ENCODE results near the gene LHX3.
"Not testable (repeated sequence)": the region's sequence is repeated elsewhere in the genome, so short reads cannot be mapped to it uniquely, and the experiment has no call there.

Gene LHX3

DNA sequence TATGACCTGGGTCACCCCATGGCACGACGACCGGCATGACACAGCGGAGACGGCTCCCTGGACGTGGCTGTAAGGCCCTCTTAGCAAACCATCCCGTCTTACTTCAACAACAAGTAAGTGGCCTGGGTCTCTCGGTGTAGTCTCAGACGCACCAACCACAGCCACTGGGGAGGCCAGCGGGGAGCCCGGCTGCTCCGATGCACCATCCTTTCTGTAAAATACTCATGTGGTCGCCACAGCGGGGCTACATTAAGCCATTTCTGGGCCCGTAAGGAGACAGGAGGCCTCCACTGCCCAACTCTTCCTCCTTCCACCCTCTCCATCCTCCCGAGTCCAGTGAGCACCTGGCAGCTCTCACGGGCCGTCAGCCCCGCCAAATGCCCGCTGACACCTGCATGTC lies 36.0 kb upstream of the LHX3 start:
- DNase-seq = no peak

DNA sequence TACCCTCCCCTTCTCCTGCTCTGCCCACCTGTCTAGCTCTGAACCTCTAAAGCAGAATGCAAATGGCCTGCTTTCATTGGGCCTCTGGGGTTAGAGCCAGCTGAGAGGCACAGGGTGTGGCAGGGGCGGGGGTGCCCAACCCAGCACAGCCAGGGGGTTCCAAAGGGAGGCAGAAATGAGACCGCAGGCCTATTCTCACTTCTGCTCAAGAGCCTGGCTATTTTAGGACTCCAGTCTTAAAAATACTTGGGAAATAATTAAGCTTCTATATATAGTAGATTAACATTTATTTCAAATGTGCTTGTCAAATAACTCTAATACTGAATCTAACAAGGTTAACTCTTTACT lies 35.0 kb upstream of the LHX3 start:
- DNase-seq = no peak

DNA sequence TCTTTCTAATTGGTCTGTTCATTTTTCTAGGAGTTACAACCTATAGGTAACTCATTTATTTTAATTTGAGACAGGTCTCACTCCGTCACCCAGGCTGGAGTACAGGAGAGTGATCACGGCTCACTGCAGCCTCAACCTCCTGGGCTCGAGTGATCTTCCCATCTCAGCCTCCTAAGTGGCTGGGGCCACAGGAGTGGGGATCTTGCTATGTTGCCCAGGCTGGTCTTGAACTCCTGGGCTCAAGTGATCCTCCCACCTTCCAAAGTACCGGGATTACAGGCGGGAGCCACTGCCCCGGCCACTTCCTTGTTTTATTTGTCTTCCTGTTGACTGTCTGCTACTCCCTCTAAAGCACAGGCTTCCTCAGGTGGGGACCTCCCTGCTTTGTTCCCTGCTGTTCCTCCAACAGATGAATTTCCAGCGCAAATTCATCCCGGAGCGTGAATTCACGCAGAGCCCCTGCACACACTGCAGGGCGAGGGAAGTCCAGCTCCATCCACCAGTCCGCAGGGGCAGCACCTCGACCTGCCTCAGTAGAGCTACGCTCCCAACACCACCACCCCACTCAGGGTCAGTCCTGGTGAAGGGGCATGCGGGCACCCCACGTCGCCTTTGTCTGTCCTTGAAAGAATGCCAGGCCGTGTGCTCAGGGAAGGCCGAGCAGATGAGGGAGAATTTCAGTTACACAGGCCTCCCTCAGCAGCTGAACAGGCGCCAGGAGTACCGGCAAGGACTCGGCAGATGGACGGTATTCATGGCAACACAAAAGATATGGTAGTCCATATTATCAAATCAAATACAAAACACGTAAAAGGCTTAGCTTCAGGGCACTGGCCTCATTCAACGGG lies 34.4 kb upstream of the LHX3 start:
- DNase-seq = peak; percentile 70

DNA sequence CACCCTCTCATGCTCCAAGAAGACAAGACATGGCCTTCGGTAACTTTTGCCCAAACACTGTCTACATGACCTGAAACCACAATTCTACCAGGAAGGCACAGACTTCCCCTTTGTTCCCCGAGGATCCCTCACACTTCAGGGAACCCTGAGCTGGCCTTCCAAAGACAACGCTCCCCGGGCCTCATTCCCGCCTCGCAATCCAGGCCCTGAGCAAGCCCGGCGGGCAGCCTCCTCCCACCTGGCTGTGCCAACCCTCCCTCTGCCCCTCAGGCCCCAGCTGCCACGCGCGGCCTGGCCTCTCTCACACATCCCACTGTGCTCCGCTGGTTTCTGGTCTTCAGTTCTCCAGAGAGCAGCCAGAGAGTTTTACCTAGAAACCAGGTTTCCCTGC lies 33.4 kb upstream of the LHX3 start:
- no peak for DNase-seq

DNA sequence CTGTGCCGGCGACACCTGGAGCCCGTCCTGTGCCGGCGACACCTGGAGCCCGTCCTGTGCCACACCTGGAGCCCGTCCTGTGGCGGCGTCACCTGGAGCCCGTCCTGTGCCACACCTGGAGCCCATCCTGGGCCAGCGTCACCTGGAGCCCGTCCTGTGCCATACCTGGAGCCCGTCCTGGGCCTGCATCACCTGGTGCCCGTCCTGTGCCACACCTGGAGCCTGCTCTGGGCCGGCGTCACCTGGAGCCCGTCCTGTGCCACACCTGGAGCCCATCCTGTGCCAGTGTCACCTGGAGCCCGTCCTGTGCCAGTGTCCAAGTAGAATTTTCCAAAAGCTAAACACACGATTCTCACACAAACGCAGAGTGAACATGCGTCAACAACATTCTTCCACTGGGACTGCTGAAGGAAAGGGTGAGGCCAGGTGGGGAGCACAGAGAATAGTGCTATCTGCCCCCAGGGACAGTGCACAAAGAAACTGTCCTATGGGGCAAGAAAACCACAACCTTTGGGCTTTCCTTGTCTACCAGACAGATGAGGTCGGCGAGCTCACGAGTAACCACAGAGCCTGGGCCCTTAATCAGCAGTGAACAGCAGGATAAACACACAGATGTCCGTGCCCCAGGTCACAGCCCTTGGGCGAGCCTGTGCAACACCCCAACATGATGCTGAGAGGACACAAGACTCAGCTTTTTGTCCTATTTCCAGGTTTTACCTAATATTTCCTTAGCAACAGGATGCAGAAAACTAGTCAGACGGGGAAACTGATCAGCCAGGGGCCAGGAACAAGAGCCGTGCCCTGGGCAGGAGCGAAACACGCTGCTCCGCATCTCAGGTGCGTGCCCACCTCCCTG lies 32.8 kb upstream of the LHX3 start:
- DNase-seq = no peak

DNA sequence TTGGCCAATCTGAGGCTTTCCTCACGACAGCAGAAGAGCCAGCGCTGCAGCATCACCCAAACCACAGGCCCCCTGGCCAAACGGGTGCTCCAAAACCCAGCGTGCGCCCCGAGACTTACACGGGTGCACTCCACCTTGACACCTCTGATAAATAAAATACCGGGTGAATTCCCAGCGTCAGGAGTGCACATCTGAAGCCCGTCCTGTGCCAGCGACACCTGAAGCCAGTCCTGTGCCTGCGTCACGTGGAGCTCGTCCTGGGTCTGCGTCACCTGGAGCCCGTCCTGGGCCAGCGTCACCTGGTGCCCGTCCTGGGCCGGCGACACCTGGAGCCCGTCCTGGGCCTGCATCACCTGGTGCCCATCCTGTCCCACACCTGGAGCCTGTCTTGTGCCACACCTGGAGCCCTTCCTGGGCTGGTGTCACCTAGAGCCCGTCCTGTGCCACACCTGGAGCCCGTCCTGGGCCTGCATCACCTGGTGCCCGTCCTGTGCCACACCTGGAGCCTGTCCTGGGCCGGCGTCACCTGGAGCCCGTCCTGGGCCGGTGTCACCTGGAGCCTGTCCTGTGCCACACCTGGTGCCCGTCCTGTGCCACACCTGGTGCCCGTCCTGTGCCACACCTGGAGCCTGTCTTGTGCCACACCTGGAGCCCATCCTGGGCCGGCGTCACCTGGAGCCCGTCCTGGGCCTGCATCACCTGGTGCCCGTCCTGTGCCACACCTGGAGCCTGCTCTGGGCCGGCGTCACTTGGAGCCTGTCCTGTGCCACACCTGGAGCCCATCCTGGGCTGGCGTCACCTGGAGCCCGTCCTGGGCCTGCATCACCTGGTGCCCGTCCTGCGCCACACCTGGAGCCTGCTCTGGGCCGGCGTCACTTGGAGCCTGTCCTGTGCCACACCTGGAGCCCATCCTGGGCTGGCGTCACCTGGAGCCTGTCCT lies 31.8 kb upstream of the LHX3 start:
- not testable (repeated sequence) for DNase-seq

DNA sequence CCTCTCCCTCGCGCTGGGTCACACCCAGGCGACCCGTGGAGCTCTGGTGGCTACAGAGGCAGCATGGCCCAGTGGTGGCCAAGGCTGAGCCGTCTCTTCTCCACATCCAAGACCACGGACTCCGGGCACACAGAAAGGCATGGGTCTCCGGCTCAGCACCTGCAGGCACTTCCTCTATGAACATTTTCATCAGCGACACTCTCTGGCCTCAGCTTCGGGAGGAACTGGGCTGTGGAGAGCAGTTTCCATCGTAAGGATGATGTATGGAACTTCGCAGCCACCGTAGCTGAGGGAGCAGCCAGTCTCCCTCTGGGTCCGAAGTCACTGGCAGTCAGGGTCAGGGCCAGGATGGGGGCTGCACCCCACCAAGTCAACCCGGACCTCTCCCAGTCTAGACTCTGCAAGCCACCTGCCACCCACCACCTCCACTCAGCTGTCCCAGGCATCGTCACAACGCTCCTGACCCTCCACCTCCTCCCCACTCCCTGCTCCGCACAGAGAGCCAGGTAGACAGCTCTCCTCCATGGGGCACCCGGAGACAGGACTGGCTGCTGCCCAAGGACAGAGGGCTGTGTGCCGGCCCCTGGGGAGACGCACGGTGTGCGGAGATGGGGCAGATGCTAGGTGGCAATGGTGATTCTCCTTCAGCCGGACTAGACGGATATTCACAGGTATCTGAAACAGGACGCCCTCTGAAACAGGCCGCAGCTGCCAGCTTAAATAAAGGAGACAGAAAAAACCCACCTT lies 31.0 kb upstream of the LHX3 start:
- no peak for DNase-seq

DNA sequence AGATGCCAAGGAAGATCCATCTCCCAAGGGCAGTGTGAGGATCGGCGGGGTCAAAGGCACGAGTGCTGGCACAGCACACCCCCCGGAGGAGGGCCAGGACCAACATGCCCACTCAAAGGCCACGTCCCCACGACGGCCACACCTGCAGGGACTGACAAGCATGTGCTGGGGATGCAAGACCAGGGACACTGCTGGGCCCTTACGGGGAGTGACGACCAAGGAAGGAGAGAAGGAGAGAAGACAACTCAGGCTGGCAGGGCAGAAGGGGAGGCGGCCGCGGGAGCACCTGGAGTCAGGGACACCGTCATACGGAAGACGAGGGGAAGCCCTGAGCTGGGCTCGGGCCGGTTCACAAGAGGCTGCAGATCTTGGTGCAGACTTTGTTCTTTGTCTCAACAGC lies 30.2 kb upstream of the LHX3 start:
- no peak for DNase-seq

DNA sequence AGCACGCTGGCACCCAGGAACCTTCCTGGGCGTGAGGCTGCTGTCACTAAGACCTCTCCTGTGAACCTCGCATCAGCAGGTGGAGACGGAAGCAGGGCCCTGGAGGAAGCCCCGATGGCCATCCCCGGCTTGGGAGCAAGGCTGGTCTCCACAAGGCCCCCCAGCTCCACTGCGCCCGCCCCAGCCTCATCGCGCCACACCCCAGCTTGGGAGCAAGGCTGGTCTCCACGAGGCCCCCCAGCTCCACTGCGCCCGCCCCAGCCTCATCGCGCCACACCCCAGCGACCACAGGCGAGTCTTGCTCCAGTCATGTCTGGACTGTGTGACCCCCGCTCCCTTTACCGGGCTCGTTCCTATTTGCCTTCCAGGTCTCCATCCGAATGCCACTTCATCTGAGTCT lies 29.7 kb upstream of the LHX3 start:
- DNase-seq = no peak

DNA sequence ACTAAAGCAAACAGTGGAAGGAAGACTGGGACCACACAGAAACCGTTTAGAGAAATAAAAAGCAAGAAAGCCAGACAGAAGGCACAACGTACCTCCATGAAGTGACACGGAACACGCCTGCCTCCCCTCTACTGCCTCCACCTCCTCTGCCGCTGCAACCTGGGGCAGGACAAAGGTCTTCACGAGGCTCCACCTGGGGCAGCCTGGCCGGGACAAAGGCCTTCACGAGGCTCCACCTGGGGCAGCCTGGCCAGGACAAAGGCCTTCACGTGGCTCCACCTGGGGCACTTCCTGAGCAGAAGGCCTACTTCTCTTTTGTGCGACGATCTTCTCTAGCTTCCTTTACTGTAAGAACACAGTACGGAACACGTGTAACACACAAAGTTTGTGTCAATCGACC lies 28.9 kb upstream of the LHX3 start:
- no peak for DNase-seq

DNA sequence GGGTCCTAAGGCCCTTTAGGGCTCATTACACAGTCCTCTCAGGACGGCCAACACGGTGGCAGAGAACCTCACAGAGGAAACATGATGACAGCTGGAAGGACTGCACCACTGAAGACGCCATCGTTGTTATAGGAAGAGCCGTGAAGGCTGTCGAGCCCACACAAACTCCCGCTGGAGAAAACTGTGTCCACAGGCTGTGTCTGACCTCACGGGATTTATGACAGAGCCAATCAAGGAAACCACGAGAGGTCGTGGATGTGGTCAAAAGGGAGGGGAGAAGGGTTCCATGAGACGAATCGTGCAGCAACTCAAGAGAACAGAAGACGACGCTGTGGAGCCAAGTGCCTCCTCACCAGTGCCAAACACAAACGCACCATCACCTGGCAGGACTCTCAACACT lies 28.5 kb upstream of the LHX3 start:
- DNase-seq = no peak

DNA sequence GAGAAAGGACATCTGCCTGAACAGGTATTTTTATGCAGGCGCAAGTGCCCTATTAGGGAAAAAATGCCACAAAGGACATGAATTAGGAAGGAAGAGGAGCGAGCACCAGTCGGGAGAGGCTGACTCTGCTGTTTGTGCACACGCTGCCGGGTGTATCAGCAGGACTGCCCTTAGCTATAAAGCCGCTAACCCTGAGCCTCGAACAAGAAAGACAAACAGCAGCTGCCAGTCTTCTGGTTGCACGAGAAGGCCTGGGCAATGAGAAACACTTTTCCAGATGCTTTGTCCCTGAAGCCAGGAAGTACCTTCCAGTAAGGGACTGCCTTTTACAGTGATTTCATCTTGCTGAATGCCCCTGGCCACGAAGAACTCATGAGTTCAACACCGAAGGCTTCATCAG lies 28.0 kb upstream of the LHX3 start:
- DNase-seq = no peak

DNA sequence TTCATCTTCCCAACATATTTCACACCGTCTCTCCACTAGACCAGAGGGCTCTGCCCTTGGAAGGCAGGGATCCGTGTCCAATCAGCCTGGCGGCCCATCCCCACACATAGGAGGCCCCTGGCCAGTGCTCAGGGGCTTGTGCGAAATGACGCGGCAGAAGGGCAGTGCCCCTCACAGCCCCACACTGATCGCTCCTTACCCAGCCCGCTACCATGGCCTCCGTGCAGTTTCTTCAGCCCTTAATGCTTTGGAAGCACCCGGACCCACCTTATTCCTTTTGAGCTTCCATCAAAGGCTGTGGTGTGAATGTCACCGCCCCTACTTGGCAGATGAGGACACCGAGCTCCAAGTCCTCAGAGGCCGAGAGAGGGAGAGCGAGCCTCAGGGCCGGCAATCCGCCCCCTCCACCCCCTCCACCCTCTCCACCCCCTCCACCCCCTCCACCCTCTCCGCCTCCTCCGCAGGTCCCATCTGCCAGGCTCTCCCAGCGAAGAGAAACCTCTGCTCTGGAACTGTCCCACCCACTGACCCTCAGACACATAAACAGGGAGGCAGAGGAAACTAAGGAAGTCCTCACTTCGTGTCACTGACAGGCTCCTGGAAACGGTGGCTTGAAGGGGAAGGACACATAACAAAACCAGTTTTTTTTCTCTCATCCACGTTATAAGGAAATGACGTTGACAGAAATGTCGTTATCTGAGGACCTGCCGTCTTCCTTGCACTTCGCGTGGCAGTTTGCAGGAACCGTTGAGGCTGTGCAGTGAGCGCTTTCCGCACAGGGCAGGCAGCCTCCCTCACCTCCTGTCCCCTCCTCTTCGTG lies 26.8 kb upstream of the LHX3 start:
- DNase-seq = no peak

DNA sequence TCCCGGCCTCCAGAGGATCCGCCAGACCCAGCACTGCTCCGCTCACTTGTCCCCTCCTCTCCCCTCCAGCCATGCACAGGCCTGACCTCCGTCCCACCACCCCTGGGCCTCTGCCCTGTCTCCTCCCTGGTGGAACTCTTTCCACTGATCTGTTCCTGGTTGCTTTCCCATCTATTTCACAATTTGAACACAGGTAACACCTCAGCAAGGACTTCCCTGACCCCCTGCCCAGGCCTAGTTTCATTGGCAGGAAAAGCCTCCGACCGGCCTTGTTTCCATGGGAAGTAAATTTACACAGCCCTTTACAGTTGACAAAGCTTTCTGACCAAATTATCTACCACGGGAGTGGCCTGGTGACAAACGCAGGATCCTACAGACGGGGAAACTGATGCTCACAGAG lies 25.8 kb upstream of the LHX3 start:
- DNase-seq = no peak

DNA sequence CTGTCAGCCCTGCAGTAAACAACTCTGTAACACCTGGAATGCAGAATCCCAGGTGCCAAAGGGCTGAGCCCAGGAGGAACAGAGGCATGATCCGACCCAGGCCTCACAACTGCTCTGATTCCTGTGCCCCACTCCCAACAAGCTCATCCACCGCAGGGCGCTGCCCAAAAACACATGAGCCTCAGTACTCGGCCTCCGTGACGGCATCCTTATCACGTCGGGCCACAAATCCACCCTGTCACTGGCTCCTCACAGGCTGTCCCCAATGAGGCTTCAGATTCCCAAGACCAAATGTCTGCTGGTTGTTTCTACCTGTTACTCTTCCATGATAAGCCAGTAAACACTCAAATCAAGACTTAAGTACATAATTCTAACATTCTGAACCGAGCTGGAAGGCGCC lies 25.4 kb upstream of the LHX3 start:
- DNase-seq = no peak

DNA sequence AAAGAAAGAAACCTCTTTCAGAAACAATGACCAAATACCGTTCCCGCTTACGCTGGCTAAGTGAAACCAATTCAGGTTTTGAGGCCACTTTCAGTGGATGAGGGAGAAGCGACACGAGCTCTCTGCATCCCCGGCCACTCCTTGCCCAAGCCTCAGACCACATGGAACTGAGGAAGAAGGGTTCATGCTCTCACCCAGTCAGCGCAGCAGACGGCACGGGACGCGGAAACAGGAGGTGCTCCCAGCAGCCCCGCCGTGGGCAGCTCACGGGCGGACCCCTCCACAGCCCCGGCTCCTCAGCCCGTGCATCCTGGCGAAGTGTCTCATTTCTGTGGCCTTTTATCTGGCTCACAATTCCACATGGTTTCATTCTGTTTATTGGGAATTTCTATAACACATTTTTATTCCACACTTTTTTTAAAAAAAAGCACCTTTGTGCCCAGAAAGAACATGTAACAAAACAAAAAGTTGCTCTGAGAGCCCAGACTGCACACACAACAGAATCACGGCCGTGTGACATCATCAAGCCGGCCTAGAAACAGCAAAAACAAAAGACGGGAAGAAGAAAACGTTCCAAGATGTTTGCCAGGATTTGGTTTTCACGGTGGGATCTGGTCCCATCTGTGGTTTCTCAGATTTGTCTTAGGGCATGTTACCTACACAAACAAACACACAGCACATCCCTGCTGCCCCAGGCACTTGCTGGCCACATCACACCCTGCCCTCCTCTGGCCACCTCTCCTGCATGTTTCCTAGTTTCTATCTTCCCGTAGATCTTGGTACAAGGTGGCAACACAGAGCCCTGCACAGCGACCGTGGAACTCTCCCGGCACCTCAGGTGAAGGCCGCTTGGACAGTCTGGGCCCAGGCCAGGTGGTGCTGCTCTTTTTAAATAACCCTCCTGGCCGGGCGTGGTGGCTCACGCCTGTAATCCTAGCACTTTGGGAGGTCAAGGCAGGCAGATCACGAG lies 24.5 kb upstream of the LHX3 start:
- no peak for DNase-seq

DNA sequence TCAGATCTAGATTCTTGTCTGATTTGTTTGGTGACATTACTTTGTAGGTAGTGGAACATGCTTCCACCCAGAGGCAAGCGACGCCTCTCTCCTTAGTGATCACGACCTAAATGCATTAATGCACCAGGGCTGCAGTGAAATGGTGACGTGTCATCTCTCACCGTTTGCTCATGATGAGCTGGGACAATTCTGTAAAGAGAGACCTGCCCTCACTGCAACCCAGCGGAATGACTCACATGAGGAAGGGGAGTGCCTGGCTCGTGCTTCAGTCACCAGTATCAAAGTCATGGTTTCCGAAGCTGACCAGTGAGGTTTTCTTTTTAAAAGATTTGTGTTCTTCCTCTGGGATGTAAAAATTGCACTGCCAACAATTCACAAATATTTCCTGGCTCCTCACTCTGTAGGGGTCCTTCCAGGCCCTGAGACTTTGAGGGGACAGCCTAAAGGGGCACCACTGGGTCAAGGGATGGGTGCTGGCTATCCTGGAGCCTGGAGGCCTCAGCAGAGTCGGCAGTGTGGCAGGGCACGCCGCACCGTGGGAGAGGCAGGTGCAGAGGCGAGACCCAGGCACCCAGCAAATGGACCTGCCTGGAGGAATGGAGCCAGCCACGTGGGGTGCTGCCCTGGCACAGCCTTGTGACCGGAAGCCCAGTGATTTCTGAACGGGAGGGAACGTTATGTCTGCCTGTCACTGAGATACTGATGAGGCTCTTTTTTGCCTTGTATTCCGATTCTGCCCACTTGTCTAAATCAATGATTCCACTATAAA lies 23.4 kb upstream of the LHX3 start:
- DNase-seq = no peak

DNA sequence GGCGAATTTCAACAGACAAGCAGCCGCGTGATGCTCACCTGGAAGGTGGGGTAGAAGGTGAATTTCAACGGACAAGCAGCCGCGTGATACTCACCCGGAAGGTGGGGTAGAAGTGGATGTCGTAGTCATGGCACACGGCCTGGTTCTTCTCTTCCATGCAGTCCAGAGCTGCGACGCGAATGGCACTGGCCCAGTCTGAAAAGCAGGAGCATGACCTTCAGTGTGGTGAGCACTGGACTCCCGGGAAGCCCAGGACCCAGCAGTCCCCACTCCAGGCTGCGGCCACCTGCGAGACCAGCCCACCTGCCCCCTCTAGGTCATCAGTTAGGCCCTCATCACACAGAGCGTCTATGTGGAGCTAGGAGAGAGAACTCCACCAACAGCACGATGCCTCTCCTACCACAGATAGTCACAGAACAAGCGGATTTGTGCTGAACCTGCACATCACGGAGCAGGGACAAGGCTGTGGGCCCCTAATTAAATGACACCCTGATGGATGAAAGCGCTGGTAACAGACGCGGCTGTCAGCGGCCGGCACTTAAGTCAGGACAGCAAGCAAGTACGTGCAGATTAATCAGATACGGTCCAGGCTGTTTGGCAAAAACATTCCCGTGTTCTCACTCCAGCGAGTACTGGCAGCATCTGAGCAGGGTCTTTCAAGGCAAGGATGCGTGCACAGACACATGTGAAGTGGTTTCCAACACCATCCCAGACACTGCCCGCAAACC lies 21.9 kb upstream of the LHX3 start:
- no peak for DNase-seq

Measured in NCI-H1694 treated with DMSO at 0.1 percent for 48 hours (cell line).